ENCODE results near the gene CYP2W1. TPM values are rescaled to one million over a fixed set of nuclear protein-coding genes. Genes with fewer than 3 reads are reported as not detected.

Gene CYP2W1
- total RNA-seq, 2 experiments from 2014 or later = not detected

- H3K4me3 Mint-ChIP-seq = no peak overlapping the region
- H3K27me3 Mint-ChIP-seq = no peaks in the 10 kb centered on the region
- DNase-seq = no peak
- H3K9me3 Mint-ChIP-seq = peaks cover 1% of the 10 kb centered on the region
- peaks cover 23% of the 10 kb centered on the region for H3K36me3 Mint-ChIP-seq
- H3K4me1 Mint-ChIP-seq = peaks cover 6% of the 10 kb centered on the region
- no peak overlapping the region for H3K27ac Mint-ChIP-seq
Observed at GRCh38 chr7:1018334-1018695, 35.3 kb downstream of the CYP2W1 start.

DNA sequence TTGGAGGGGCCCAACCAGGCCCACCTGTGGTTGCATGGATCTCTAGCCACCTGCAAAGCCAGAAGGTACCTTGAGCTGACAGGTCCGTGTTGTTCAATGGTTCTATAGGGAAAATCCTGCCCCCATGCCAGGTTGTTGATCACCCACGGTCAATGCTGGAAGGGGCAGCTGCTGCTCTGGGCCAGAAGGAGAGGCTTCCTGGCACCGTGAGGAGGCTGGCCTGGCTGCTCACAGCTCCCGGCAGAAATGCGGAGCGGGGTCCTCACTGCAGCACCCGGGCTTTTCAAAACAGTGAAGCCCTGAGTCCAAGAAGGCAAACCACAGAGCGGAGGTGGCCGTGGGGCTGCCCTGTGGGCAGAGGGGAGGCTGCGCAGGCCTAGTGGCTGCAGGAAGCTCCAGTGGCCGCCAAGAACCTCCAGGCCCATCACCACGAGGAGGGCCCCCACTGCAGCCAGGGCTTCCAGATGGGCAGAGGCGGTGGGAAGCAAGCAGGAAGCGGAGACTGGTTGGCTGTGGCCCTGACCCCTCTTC lies 36.3 kb downstream of the CYP2W1 start:
- H3K27ac Mint-ChIP-seq = no peak overlapping the region
- peaks cover 32% of the 10 kb centered on the region for H3K36me3 Mint-ChIP-seq
- H3K9me3 Mint-ChIP-seq = peaks cover 1% of the 10 kb centered on the region
- no peak for DNase-seq
- no peaks in the 10 kb centered on the region for H3K27me3 Mint-ChIP-seq
- H3K4me1 Mint-ChIP-seq = peaks cover 10% of the 10 kb centered on the region
- no peak overlapping the region for H3K4me3 Mint-ChIP-seq

- Mint-ChIP-seq H3K4me3 (no peak overlapping the region), H3K9me3 (peaks cover 1% of the 10 kb centered on the region), H3K36me3 (peaks cover 32% of the 10 kb centered on the region), H3K4me1 (peaks cover 10% of the 10 kb centered on the region), H3K27ac (no peak overlapping the region), H3K27me3 (no peaks in the 10 kb centered on the region)
- no peak for DNase-seq
Observed at GRCh38 chr7:1019789-1020610, 37.0 kb downstream of the CYP2W1 start.

DNA sequence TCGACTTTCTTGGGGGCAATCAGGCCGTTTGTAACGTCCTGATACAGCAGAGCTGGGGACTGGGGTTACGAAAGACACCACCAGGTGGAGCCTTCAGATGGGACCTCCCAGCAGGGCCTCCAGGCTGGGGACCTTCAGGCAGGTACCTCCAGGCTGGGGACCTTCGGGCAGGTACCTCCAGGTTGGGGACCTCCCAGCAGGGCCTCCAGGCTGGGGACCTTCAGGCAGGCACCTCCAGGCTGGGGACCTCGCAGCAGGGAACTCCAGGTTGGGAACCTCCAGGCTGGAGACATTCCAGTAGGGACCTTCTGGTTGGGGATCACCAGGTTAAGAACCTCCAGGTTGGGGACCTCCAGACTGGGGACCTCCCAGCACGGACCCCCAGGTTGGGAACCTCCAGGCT lies 37.9 kb downstream of the CYP2W1 start:
- Mint-ChIP-seq H3K36me3 (peaks cover 34% of the 10 kb centered on the region), H3K27me3 (no peaks in the 10 kb centered on the region), H3K9me3 (peaks cover 1% of the 10 kb centered on the region), H3K27ac (no peak overlapping the region), H3K4me3 (no peak overlapping the region), H3K4me1 (peaks cover 10% of the 10 kb centered on the region)
- DNase-seq = no peak

DNA sequence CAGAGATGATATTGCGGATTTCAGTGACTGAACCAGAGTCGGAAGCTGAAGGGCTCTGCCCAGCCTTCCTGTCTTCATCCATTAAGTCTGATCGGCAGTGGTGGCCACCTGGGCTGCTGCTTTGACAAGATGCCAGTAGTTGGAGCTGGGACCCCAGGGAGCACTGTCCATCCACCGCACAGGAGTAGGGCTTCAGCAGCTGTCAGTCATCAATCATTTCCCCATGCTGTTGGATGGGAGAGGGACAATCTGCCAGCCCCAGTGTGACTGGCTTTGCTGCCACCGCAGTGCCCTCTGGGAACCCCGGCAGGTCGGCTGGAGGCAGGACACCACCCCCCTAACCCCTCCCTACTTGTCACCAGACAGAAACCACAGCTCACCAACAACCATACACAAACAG lies 38.4 kb downstream of the CYP2W1 start:
- H3K9me3 Mint-ChIP-seq = peaks cover 1% of the 10 kb centered on the region
- no peak for DNase-seq
- no peak overlapping the region for H3K4me3 Mint-ChIP-seq
- H3K27ac Mint-ChIP-seq = no peak overlapping the region
- H3K4me1 Mint-ChIP-seq = peaks cover 13% of the 10 kb centered on the region
- H3K36me3 Mint-ChIP-seq = peaks cover 37% of the 10 kb centered on the region
- H3K27me3 Mint-ChIP-seq = no peaks in the 10 kb centered on the region

DNA sequence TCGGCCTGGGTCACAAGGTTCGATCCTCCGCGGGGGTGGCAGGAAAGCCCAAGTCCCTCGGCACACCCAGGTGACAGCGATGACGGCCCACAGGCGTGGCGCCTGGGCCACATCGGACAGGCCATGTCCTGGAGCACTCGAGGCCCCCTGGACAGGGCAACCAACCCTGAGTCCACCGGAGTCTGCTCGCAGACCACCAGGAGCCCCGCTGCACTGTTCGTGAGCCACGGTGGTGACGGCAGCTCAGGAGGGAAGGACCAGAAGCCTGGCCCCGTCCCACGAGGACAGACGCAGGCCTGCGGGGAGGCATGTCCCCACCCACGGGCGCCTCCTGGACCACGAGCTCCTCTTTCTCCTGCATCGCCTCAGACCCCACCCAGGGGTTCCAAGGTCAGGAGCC lies 39.0 kb downstream of the CYP2W1 start:
- Mint-ChIP-seq H3K4me1 (peaks cover 18% of the 10 kb centered on the region), H3K27ac (no peak overlapping the region), H3K4me3 (no peak overlapping the region), H3K36me3 (peaks cover 37% of the 10 kb centered on the region), H3K27me3 (no peaks in the 10 kb centered on the region), H3K9me3 (peaks cover 1% of the 10 kb centered on the region)
- no peak for DNase-seq

DNA sequence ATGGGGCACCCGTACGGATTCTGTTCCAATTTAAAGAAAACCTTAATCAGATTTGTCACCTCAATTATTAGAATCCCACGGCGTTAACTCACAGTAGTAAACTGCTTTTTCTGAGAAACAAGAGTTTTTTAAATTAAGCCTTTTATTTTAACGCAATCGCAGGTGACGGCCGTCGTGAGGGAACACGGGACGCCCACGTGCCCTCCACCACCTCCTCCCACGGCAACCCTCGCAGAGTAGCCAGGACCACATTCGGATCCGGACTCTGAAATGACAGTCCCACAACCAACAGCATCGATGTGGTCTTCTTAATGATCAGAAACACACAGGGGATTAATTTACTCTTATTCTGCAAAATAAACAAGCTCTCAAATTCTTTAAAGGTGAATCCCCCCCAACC lies 39.4 kb downstream of the CYP2W1 start:
- H3K4me3 Mint-ChIP-seq = no peak overlapping the region
- peaks cover 37% of the 10 kb centered on the region for H3K36me3 Mint-ChIP-seq
- H3K27me3 Mint-ChIP-seq = no peaks in the 10 kb centered on the region
- peaks cover 19% of the 10 kb centered on the region for H3K4me1 Mint-ChIP-seq
- H3K27ac Mint-ChIP-seq = no peak overlapping the region
- H3K9me3 Mint-ChIP-seq = peaks cover 1% of the 10 kb centered on the region
- no peak for DNase-seq

DNA sequence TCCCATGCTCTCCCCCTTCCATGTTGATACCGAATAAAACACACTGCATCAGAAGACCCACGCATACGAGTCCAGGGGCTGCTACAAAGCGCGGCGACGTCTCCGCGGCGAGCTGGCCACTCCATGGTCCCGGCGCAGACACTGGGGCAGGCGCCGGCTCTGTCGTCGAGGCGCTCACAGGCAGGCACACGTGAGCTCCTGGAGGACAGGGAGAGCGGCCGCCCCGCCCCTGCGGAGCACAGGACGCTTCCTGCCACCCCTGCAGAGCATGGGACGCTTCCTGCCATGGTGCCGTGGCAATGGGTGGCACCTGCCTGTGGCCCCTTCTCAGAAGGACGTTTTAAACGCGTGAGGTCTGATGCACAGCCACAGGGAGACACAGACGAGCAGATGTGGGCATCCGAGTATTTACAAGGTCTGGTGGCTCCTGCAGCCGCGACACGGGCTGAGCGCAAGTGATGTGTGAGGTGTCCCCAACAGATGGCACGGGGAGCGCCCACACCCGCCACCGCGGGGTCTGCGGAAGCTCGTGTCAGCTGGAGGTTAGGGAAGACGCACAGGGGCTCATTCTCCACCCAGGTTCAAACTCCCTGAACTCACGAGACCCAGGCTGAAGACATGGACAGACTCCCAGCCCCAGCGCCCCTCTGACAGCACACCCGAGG lies 40.0 kb downstream of the CYP2W1 start:
- no peak for DNase-seq
- Mint-ChIP-seq H3K4me3 (no peak overlapping the region), H3K4me1 (peaks cover 18% of the 10 kb centered on the region), H3K9me3 (peaks cover 1% of the 10 kb centered on the region), H3K27me3 (no peaks in the 10 kb centered on the region), H3K36me3 (peaks cover 36% of the 10 kb centered on the region), H3K27ac (no peak overlapping the region)

GRCh38 chr7:1024331-1024841 lies 41.4 kb downstream of the CYP2W1 start:
- no peaks in the 10 kb centered on the region for H3K27me3 Mint-ChIP-seq
- peaks cover 1% of the 10 kb centered on the region for H3K9me3 Mint-ChIP-seq
- H3K27ac Mint-ChIP-seq = peak overlapping the region; percentile 16
- H3K4me1 Mint-ChIP-seq = peaks cover 20% of the 10 kb centered on the region
- no peak overlapping the region for H3K4me3 Mint-ChIP-seq
- no peak for DNase-seq
- H3K36me3 Mint-ChIP-seq = peaks cover 32% of the 10 kb centered on the region

DNA sequence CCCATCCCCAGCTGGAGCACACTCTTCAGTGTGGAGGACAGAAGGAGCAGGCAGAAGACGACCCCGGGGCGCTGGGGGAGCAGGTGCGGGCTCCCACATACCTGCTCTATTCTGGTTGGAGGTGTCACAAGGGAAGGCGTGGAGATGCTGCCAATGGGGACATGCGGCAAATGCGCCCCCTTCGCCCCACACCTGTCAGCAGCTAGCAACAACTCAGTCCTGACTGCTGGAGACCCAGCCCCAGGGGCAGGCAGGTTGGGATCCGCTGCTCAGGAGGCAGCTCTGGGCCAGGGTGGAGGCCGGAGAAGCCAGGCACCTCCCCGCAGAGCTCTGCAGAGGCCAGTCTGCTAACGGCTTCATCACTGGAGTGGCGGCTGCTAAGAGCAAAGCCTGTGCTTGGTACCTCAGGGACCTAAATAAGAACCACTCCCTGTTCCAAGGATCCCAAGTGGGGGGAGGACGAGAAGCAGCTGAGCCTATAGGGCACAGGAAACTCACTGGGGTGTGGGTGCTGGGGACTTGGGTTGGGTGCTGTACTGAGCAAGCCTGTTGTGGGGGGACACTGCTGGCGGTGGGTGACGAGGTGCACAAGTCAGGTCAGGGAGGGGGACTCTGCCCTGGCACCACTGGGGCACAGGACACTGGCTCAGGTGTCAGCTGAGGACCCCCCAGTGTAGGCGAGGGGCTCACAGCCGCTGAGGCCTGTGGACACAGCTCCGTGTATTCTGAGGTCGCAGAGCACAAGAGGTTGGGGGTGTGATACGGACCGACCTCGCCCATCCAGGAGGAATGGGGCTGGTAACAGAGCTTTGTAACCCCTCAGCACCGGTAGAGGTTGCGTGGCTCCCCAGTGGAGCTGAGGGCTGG lies 42.1 kb downstream of the CYP2W1 start:
- H3K27me3 Mint-ChIP-seq = no peaks in the 10 kb centered on the region
- DNase-seq = no peak
- no peak overlapping the region for H3K27ac Mint-ChIP-seq

DNA sequence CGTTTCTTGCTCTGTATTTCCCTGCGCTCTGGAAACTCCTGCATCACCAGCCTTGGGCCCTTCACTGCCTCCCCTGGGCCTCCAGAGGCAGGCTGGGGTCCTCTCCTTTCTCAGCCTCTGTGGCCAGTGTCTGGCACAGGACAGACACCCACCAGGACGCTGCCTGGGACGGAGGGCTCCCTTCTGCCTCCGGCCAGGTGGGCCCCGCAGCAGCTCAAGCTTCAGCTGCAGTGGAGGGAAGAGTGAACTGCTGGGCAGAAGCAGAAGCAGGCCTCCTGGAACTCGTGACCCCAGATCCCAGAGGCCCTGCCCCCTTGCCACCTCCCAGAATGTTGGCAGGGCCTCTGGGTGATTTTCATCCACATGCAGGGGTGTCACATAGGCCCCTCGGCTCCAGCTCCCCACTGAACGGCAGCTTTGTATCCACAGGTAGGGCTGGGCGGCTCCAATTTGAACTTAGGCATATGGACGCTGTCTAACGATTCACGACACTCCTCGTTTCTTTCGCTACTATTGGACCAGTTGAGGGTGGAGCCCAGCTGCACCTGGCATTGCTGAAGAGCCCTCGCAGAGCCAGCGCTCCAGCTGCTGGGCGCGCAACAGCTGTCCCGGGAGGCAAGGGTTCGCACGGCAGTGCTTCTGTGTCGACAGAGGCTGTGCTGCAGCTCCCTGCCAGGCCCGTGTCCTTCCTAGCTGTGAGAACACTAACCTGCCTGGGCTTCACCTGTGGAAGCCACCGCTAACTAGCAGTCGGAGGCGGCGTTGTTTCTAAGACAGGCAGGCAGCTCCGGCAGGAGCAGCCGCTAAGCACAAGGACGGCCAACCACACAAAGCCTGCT lies 43.0 kb downstream of the CYP2W1 start:
- Mint-ChIP-seq H3K4me1 (peaks cover 24% of the 10 kb centered on the region), H3K27me3 (no peaks in the 10 kb centered on the region), H3K4me3 (no peak overlapping the region), H3K9me3 (peaks cover 1% of the 10 kb centered on the region), H3K36me3 (peaks cover 32% of the 10 kb centered on the region), H3K27ac (no peak overlapping the region)
- no peak for DNase-seq

More for the DNA sequence above, 42.1 kb downstream of the CYP2W1 start:
- H3K36me3 Mint-ChIP-seq = peaks cover 32% of the 10 kb centered on the region
- peaks cover 1% of the 10 kb centered on the region for H3K9me3 Mint-ChIP-seq
- peaks cover 23% of the 10 kb centered on the region for H3K4me1 Mint-ChIP-seq
- H3K4me3 Mint-ChIP-seq = no peak overlapping the region

DNA sequence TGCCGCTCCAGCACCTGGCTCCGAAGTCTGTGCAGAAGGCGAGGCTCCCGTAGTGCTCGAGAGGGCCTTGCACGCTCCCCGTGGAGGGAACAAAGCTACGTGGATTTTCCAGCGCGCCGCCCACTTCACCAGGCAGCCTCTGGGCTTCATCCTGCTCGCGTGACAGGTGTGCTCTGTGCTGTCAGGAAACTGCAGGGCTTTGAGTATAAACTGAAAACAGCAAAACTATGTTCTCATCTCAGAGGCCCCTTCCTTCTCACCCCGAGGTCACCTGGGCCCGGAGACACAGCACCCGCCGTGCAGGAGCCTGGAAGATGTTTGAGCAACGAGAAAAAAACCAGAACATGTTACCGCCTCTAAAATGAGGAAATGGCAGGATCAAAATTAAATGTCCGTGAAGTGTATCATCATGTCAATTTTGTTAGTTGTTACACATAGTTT lies 43.8 kb downstream of the CYP2W1 start:
- Mint-ChIP-seq H3K9me3 (no peaks in the 10 kb centered on the region), H3K27ac (no peak overlapping the region)

GRCh38 chr7:1027242-1028043 lies 44.5 kb downstream of the CYP2W1 start:
- Mint-ChIP-seq H3K36me3 (peaks cover 21% of the 10 kb centered on the region), H3K27me3 (no peaks in the 10 kb centered on the region), H3K9me3 (no peaks in the 10 kb centered on the region), H3K4me3 (peak overlapping the region; percentile 81), H3K4me1 (peaks cover 24% of the 10 kb centered on the region), H3K27ac (no peak overlapping the region)
- DNase-seq = no peak

More for the DNA sequence above, 43.8 kb downstream of the CYP2W1 start:
- no peak for DNase-seq
- Mint-ChIP-seq H3K4me3 (peak overlapping the region; percentile 81), H3K36me3 (peaks cover 25% of the 10 kb centered on the region), H3K4me1 (peaks cover 24% of the 10 kb centered on the region), H3K27me3 (no peaks in the 10 kb centered on the region)
